Naive thymus-derived CD4-positive, alpha-beta T cell (primary cell): ENCODE data around the gene RTP5. TPM values are rescaled to one million over a fixed set of nuclear protein-coding genes. Genes with fewer than 3 reads are reported as not detected.

ENCODE experiments used
- ATAC-seq: fragments of 150-1000 bp; cut with Tn5 transposase; 2 replicates; pipeline ENCODE4 v1.10.0; 2021; ENCODE audit warnings: mild to moderate bottlenecking, moderate library complexity
- CTCF ChIA-PET: fragments of 350-600 bp; sonication (Branson Sonifier 250); formaldehyde crosslinking; loops from one replicate; lab custom pipeline; 2021; ENCODE audit warnings: antibody characterized with exemption; lab: Charles Lee
- POLR2A ChIA-PET: fragments of 350-600 bp; sonication (Branson Sonifier 250); formaldehyde crosslinking; loops from one replicate; lab custom pipeline; 2021; ENCODE audit warnings: antibody characterized with exemption, inconsistent platforms; lab: Charles Lee
- DNase-seq, 9 donors: peaks; one replicate each; pipeline versions ENCODE4 v3.0.0 to v3.0.0-alpha.2; 2020 to 2022; ENCODE audit warnings: mixed read lengths in 1 of 9
- H3K27ac ChIP-seq: one replicate; pipeline ENCODE4 v1.7.0; 2013; ENCODE audit warnings: mild to moderate bottlenecking, low read depth, low read length, moderate library complexity
- H3K27me3 ChIP-seq, 2 donors: one replicate each; pipeline ENCODE4 v1.7.0; 2013; ENCODE audit warnings: low read length in 2 of 2, mild to moderate bottlenecking in 2 of 2, moderate library complexity in 2 of 2; ENCODE audit not compliant: control insufficient read depth in 2 of 2, insufficient read depth in 2 of 2
- H3K36me3 ChIP-seq, 3 experiments: 1 replicate in 2 of 3; 2 replicates in 1 of 3; pipeline ENCODE4 v1.7.0; 2013; ENCODE audit warnings: low read length in 3 of 3, mild to moderate bottlenecking in 3 of 3, moderate library complexity in 1 of 3; ENCODE audit not compliant: insufficient read depth in 3 of 3, control insufficient read depth in 2 of 3
- H3K4me1 ChIP-seq, 2 donors: one replicate each; pipeline ENCODE4 v1.7.0; 2013; ENCODE audit warnings: low read length in 2 of 2, mild to moderate bottlenecking in 2 of 2, moderate library complexity in 1 of 2; ENCODE audit not compliant: control insufficient read depth in 2 of 2, insufficient read depth in 2 of 2
- H3K4me3 ChIP-seq: 2 replicates; pipeline ENCODE4 v1.7.0; 2013; ENCODE audit warnings: mild to moderate bottlenecking, low read length
- H3K9me3 ChIP-seq, 3 experiments: 1 replicate in 2 of 3; 2 replicates in 1 of 3; pipeline ENCODE4 v1.7.0; 2013; ENCODE audit warnings: low read length in 3 of 3; ENCODE audit not compliant: control insufficient read depth in 2 of 3
- H3K27ac Mint-ChIP-seq, 9 donors: one replicate each; pipeline ENCODE4 v1.8.0; 2020 to 2022; ENCODE audit warnings: mixed read lengths in 9 of 9, mild to moderate bottlenecking in 8 of 9, moderate library complexity in 5 of 9, inconsistent platforms in 2 of 9
- H3K27me3 Mint-ChIP-seq, 5 donors: one replicate each; pipeline ENCODE4 v1.8.0; 2021 to 2022; ENCODE audit warnings: mixed read lengths in 5 of 5, mild to moderate bottlenecking in 1 of 5
- H3K36me3 Mint-ChIP-seq, 5 donors: one replicate each; pipeline ENCODE4 v1.8.0; 2020 to 2022; ENCODE audit warnings: mixed read lengths in 5 of 5, mild to moderate bottlenecking in 3 of 5, inconsistent platforms in 1 of 5
- H3K4me1 Mint-ChIP-seq, 7 donors: one replicate each; pipeline ENCODE4 v1.8.0; 2020 to 2022; ENCODE audit warnings: mixed read lengths in 7 of 7, mild to moderate bottlenecking in 3 of 7, inconsistent platforms in 1 of 7
- H3K4me3 Mint-ChIP-seq, 10 donors: one replicate each; pipeline ENCODE4 v1.8.0; 2020 to 2022; ENCODE audit warnings: mild to moderate bottlenecking in 10 of 10, mixed read lengths in 10 of 10, moderate library complexity in 6 of 10, inconsistent platforms in 2 of 10
- H3K9me3 Mint-ChIP-seq, 11 donors: one replicate each; pipeline ENCODE4 v1.8.0; 2020 to 2022; ENCODE audit warnings: mixed read lengths in 11 of 11, mild to moderate bottlenecking in 4 of 11, inconsistent platforms in 1 of 11, moderate library complexity in 1 of 11
- intact Hi-C, 2 donors: fragments of 100-400 bp; cut with micrococcal nuclease; formaldehyde crosslinking; loops; one replicate each; pipeline ENCODE4 v1.15.1; 2023
- polyA plus RNA-seq, 2 donors: library from polyadenylated mRNA; unstranded; fragments of 300-500 nt; fragmentation: Illumina TruSeq; gene quantifications; one replicate each; pipeline ENCODE4 v1.2.3, GENCODE V29; 2021
- total RNA-seq, 6 experiments: library from RNA in 5 of 6; stranded (reverse) in 5 of 6; gene quantifications; 1 replicate in 5 of 6; 2 replicates in 1 of 6; pipeline ENCODE4 v1.2.3 and lab custom pipeline; 2021 to 2026

RTP5 gene
- total and polyA plus RNA-seq, 7 experiments from 2014 or later = 0.54 TPM; not detected in 6

DNA sequence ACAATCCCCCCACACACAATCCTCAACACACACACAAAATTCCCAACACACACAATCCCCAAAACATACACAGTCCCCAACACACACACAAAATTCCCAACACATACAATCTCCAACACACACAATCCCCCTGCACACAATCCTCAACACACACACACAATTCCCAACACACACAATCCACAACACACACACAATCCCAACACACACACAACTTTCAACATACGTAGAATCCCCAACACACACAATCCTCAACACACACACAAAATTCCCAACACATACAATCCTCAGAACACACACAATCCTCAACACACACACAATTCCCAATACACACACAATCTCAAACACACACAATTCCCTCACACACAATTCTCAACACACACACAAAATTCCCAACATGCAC, 8.3 kb upstream of the RTP5 start:
- H3K4me1 ChIP-seq = peaks cover 23 to 69% of the 10 kb centered on the region in 2 donors
- no peak overlapping the region for H3K27ac ChIP-seq
- POLR2A ChIA-PET = no interaction called here
- Mint-ChIP-seq H3K36me3 (peaks cover 0 to 5% (median 0%) of the 10 kb centered on the region in 5 donors), H3K9me3 (peaks cover 0 to 13% (median 0%) of the 10 kb centered on the region in 11 donors), H3K27me3 (peaks cover 7 to 46% (median 19%) of the 10 kb centered on the region in 5 donors), H3K4me1 (peaks cover 27 to 60% (median 51%) of the 10 kb centered on the region in 7 donors), H3K4me3 (peak overlapping the region in 9 of 10 donors; percentile 9 to 70 (median 46)), H3K27ac (peak overlapping the region in 5 of 9 donors; percentile 18 to 87 (median 76))
- DNase-seq = no peak
- no peak for ATAC-seq
- peaks cover 0 to 3% of the 10 kb centered on the region in 2 donors for H3K27me3 ChIP-seq
- no peaks in the 10 kb centered on the region for H3K9me3 ChIP-seq
- CTCF ChIA-PET = no interaction called here
- intact Hi-C loops = loop anchor here in 1 of 2 donors (5.0 kb wide), 2 partner anchors 129 to 174 kb away; partner anchors contain the start of genes D2HGDH and DTYMK
- H3K4me3 ChIP-seq = no peak overlapping the region
- no peaks in the 10 kb centered on the region for H3K36me3 ChIP-seq

DNA sequence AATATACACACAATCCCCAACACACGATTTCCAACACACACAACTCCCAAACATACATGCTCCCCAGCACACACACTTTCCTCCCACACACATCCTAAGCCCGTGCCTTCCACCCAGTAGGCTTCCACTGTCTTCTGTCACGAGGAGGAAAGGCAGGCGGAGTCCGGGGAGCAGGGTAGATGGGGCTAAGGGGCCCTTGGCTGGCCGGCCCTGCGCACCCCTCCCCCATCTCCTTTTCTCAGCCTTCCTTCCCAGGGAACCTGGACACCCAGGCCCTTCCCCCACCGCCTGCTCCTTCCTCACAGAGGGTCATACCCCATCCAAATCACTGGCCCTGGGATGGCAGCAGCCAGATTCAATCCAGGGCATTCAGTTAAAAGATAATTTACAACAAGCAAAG, 7.4 kb upstream of the RTP5 start:
- Mint-ChIP-seq H3K4me1 (peaks cover 27 to 54% (median 48%) of the 10 kb centered on the region in 7 donors), H3K4me3 (peak overlapping the region in 2 of 10 donors; percentile 4 to 38)
- CTCF ChIA-PET = no interaction called here

DNA sequence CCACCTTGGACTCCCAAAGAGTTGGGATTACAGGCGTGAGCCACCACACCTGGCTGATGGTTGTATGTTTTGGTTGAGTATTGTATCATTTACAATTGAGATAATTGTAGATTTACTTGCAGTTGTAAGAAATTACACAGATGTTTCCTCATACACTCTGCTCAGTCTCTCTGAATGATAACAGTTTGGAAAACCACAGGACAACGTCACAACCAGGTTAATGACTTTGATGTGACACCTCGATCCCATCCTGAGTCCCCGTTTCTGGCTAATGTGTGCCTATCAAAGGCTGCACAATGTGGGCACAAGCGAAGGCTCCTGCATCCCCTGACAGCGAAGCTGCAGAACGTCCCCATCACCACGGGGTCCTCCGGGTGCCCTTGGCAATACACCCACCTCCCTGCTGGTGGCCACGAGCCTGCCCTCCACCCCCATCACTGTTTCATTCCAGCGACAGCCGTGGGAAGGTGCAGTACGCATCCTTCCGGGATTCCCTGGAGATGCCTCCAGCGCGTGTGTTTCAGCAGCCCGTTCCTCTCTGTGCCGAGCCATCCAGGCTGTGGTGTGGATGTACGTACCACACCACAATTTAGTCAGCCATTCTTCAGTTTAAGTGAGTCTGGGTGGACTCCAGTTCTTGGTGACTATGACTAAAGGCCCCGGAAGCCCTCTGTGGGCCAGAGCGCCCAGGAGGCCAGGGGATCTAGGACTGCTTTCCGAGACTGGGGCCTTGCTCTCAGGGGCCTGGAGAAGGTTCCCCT, 6.6 kb upstream of the RTP5 start:
- Mint-ChIP-seq H3K9me3 (peaks cover 0 to 13% (median 0%) of the 10 kb centered on the region in 11 donors), H3K4me1 (peaks cover 27 to 60% (median 53%) of the 10 kb centered on the region in 7 donors), H3K36me3 (peaks cover 0 to 5% (median 0%) of the 10 kb centered on the region in 5 donors), H3K4me3 (peak overlapping the region in 3 of 10 donors; percentile 9 to 73 (median 51)), H3K27me3 (peaks cover 7 to 46% (median 19%) of the 10 kb centered on the region in 5 donors), H3K27ac (peak overlapping the region in 1 of 9 donors; percentile 67)
- DNase-seq = no peak
- ChIA-PET CTCF (no interaction called here), POLR2A (no interaction called here)
- Histone ChIP-seq H3K27me3 (peaks cover 0 to 3% of the 10 kb centered on the region in 2 donors), H3K27ac (no peak overlapping the region), H3K4me1 (peaks cover 31 to 83% of the 10 kb centered on the region in 2 donors), H3K4me3 (no peak overlapping the region), H3K36me3 (no peaks in the 10 kb centered on the region), H3K9me3 (no peaks in the 10 kb centered on the region)
- ATAC-seq = no peak
- intact Hi-C loops = loop anchor here in 1 of 2 donors (5.0 kb wide), 2 partner anchors 131 to 176 kb away; partner anchors contain the start of genes D2HGDH and DTYMK

More for the DNA sequence above, 7.4 kb upstream of the RTP5 start:
- POLR2A ChIA-PET = no interaction called here
- DNase-seq (no peak), ATAC-seq (no peak)
- peaks cover 0 to 3% of the 10 kb centered on the region in 2 donors for H3K27me3 ChIP-seq
- intact Hi-C loops = loop anchor here in 1 of 2 donors (5.0 kb wide), 2 partner anchors 130 to 175 kb away; partner anchors contain the start of genes D2HGDH and DTYMK
- peaks cover 23 to 77% of the 10 kb centered on the region in 2 donors for H3K4me1 ChIP-seq
- H3K27me3 Mint-ChIP-seq = peaks cover 7 to 46% (median 19%) of the 10 kb centered on the region in 5 donors
- peaks cover 0 to 13% (median 0%) of the 10 kb centered on the region in 11 donors for H3K9me3 Mint-ChIP-seq
- H3K9me3 ChIP-seq = no peaks in the 10 kb centered on the region
- H3K4me3 ChIP-seq = no peak overlapping the region
- H3K36me3 ChIP-seq = no peaks in the 10 kb centered on the region
- H3K27ac ChIP-seq = no peak overlapping the region
- H3K27ac Mint-ChIP-seq = peak overlapping the region in 2 of 9 donors; percentile 5 to 57
- peaks cover 0 to 5% (median 0%) of the 10 kb centered on the region in 5 donors for H3K36me3 Mint-ChIP-seq

DNA sequence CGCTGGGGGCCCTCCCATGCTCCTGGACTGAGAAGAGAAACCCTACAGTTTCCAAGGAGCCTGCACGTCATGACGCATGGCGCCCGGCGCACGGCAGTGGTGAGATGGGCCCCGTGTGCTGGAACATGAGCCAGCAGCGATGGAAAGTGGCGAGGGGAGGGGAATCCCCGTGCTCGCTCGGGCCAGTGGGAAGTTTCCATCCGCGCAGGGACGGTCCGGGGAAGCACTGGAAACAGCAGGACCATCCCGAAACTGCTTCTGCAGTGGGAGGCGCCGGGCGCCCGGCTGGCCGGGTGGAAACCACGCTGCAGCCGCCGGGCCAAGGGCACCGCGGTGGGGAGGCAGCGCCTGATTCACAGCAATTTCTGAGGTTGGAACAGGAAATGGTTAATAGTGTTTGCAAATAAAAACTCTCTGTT, 6.0 kb upstream of the RTP5 start:
- Mint-ChIP-seq H3K4me1 (peaks cover 33 to 62% (median 55%) of the 10 kb centered on the region in 7 donors), H3K4me3 (peak overlapping the region in 2 of 10 donors; percentile 51 to 73), H3K36me3 (peaks cover 0 to 5% (median 0%) of the 10 kb centered on the region in 5 donors), H3K27ac (peak overlapping the region in 1 of 9 donors; percentile 67), H3K9me3 (peaks cover 0 to 13% (median 0%) of the 10 kb centered on the region in 11 donors), H3K27me3 (peaks cover 7 to 46% (median 20%) of the 10 kb centered on the region in 5 donors)
- peaks cover 0 to 3% of the 10 kb centered on the region in 2 donors for H3K27me3 ChIP-seq
- H3K4me3 ChIP-seq = no peak overlapping the region
- no peaks in the 10 kb centered on the region for H3K36me3 ChIP-seq
- intact Hi-C loops = loop anchor here in 1 of 2 donors (5.0 kb wide), 2 partner anchors 131 to 176 kb away; partner anchors contain the start of genes D2HGDH and DTYMK
- ATAC-seq (peak; percentile 2), DNase-seq (peak in 1 of 9 donors; percentile 70)
- ChIA-PET CTCF (no interaction called here), POLR2A (no interaction called here)
- no peak overlapping the region for H3K27ac ChIP-seq
- H3K4me1 ChIP-seq = peaks cover 31 to 89% of the 10 kb centered on the region in 2 donors
- no peaks in the 10 kb centered on the region for H3K9me3 ChIP-seq

DNA sequence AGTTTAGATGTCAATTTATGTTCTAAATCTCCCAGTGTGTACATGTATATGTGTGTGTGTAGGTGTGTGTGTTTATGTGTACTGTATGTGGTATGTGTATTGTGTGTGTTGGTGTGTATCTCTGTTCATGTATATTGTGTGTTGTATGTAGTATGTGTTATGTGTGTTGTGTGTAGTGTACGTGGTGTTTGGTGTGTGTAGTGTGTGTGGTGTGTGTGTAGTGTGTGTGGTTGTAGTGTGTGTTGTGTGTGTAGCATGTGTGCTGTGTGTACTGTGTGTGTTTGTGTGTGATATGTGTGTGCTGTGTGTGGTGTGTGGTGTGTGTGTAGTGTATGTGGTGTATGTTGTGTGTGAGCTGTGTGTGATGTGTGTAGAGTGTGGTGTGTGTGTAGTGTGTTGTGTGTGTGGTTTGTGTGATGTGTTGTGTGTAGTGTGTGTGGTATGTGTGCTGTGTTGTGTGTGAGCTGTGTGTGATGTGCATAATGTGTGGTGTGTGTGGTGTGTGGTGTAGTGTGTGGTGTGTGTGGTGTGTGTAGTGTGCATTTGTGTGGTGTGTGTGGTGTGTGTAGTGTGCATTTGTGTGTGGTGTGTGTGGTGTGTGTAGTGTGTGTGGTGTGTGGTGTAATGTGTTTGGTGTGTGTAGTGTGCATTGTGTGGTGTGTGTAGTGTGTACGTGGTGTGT, 5.2 kb upstream of the RTP5 start:
- Mint-ChIP-seq H3K27me3 (peaks cover 7 to 46% (median 20%) of the 10 kb centered on the region in 5 donors), H3K4me3 (peak overlapping the region in 4 of 10 donors; percentile 5 to 54 (median 18)), H3K4me1 (peaks cover 35 to 69% (median 61%) of the 10 kb centered on the region in 7 donors), H3K9me3 (peaks cover 0 to 13% (median 0%) of the 10 kb centered on the region in 11 donors), H3K27ac (peak overlapping the region in 4 of 9 donors; percentile 15 to 65 (median 46)), H3K36me3 (peaks cover 0 to 5% (median 0%) of the 10 kb centered on the region in 5 donors)
- ATAC-seq = no peak
- peaks cover 26 to 93% of the 10 kb centered on the region in 2 donors for H3K4me1 ChIP-seq
- H3K9me3 ChIP-seq = no peaks in the 10 kb centered on the region
- H3K27me3 ChIP-seq = peaks cover 0 to 3% of the 10 kb centered on the region in 2 donors
- no peak for DNase-seq
- H3K27ac ChIP-seq = no peak overlapping the region
- intact Hi-C loops = loop anchor here in 1 of 2 donors (5.0 kb wide), 2 partner anchors 132 to 177 kb away; partner anchors contain the start of genes D2HGDH and DTYMK
- ChIA-PET CTCF (no interaction called here), POLR2A (no interaction called here)
- H3K4me3 ChIP-seq = no peak overlapping the region
- H3K36me3 ChIP-seq = no peaks in the 10 kb centered on the region

DNA sequence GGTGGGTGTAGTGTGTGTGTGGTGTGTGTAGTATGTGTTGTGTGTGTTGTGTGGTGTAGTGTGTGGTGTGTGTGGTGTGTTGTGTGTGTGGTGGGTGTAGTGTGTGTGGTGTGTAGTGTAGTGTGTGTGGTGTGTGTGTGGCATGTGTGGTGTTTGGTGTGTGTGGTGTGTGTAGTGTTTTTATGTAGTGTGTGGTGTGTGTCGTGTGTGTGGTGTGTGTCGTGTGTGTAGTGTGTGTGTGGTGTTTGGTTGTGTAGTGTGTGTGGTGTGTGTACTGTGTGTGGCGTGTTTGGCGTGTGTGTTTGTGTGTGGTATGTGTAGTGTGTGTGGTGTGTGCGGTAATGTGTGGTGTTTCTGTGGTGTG, 4.7 kb upstream of the RTP5 start:
- peaks cover 0 to 3% of the 10 kb centered on the region in 2 donors for H3K27me3 ChIP-seq
- peaks cover 0 to 13% (median 0%) of the 10 kb centered on the region in 11 donors for H3K9me3 Mint-ChIP-seq
- DNase-seq = no peak
- peaks cover 7 to 46% (median 20%) of the 10 kb centered on the region in 5 donors for H3K27me3 Mint-ChIP-seq
- H3K4me3 ChIP-seq = no peak overlapping the region
- ChIA-PET POLR2A (no interaction called here), CTCF (no interaction called here)
- peak overlapping the region in 4 of 9 donors; percentile 48 to 76 (median 59) for H3K27ac Mint-ChIP-seq
- peaks cover 31 to 64% (median 56%) of the 10 kb centered on the region in 7 donors for H3K4me1 Mint-ChIP-seq
- no peak for ATAC-seq
- no peaks in the 10 kb centered on the region for H3K36me3 ChIP-seq
- H3K9me3 ChIP-seq = no peaks in the 10 kb centered on the region
- peaks cover 21 to 94% of the 10 kb centered on the region in 2 donors for H3K4me1 ChIP-seq
- peak overlapping the region in 1 of 10 donors; percentile 29 for H3K4me3 Mint-ChIP-seq
- no peak overlapping the region for H3K27ac ChIP-seq
- intact Hi-C loops = loop anchor here in 1 of 2 donors (5.0 kb wide), 2 partner anchors 133 to 178 kb away; partner anchors contain the start of genes D2HGDH and DTYMK
- peaks cover 0 to 5% (median 0%) of the 10 kb centered on the region in 5 donors for H3K36me3 Mint-ChIP-seq
